ENCODE results near the gene CFAP77.

CFAP77 gene

GRCh38 chr9:132425675-132426062 lies 15.7 kb downstream of the CFAP77 start:
- no peak for TF ChIP-seq CTCF (IDR thresholded peaks at IDR 0.05; ENCODE audit: low read depth, low read length)
- H3K4me3 ChIP-seq (replicated peaks in 1 of 2; ENCODE audit: low read depth in 2 of 2, low read length in 2 of 2) = no peak overlapping the region
- no peak for DNase-seq (ENCODE audit: low read depth in 2 of 2)

- no peak for DNase-seq (ENCODE audit: low read depth in 2 of 2)
- no peak for TF ChIP-seq CTCF (IDR thresholded peaks at IDR 0.05; ENCODE audit: low read depth, low read length)
- H3K4me3 ChIP-seq (replicated peaks in 1 of 2; ENCODE audit: low read depth in 2 of 2, low read length in 2 of 2) = no peak overlapping the region
These were observed 16.8 kb downstream of the CFAP77 start for GRCh38 chr9:132426639-132427414.

- DNase-seq (ENCODE audit: low read depth in 2 of 2) = no peak
- TF ChIP-seq CTCF (IDR thresholded peaks at IDR 0.05; ENCODE audit: low read depth, low read length) = no peak
- H3K4me3 ChIP-seq (replicated peaks in 1 of 2; ENCODE audit: low read depth in 2 of 2, low read length in 2 of 2) = no peak overlapping the region
These were observed 21.0 kb downstream of the CFAP77 start for GRCh38 chr9:132430998-132431397.

- DNase-seq (ENCODE audit: low read depth in 2 of 2) = no peak
- no peak for TF ChIP-seq CTCF (IDR thresholded peaks at IDR 0.05; ENCODE audit: low read depth, low read length)
- no peak overlapping the region for H3K4me3 ChIP-seq (replicated peaks in 1 of 2; ENCODE audit: low read depth in 2 of 2, low read length in 2 of 2)
These were observed 24.9 kb downstream of the CFAP77 start for GRCh38 chr9:132434881-132435280.

GRCh38 chr9:132439153-132439552 lies 29.1 kb downstream of the CFAP77 start:
- H3K4me3 ChIP-seq (replicated peaks in 1 of 2; ENCODE audit: low read depth in 2 of 2, low read length in 2 of 2) = no peak overlapping the region
- TF ChIP-seq CTCF (IDR thresholded peaks at IDR 0.05; ENCODE audit: low read depth, low read length) = no peak
- DNase-seq (ENCODE audit: low read depth in 2 of 2) = no peak

- H3K4me3 ChIP-seq (replicated peaks in 1 of 2; ENCODE audit: low read depth in 2 of 2, low read length in 2 of 2) = no peak overlapping the region
- no peak for DNase-seq (ENCODE audit: low read depth in 2 of 2)
- no peak for TF ChIP-seq CTCF (IDR thresholded peaks at IDR 0.05; ENCODE audit: low read depth, low read length)
These were observed 30.7 kb downstream of the CFAP77 start for GRCh38 chr9:132440735-132441134.

- no peak overlapping the region for H3K4me3 ChIP-seq (replicated peaks in 1 of 2; ENCODE audit: low read depth in 2 of 2, low read length in 2 of 2)
- DNase-seq (ENCODE audit: low read depth in 2 of 2) = no peak
- no peak for TF ChIP-seq CTCF (IDR thresholded peaks at IDR 0.05; ENCODE audit: low read depth, low read length)
These were observed 31.4 kb downstream of the CFAP77 start for GRCh38 chr9:132441404-132441803.

Data from cardiac fibroblast (primary cell).